ENCODE data around the gene DAB1. TPM values are rescaled to one million over a fixed set of nuclear protein-coding genes. Genes with fewer than 3 reads are reported as not detected.

DAB1 gene
- total RNA-seq, 6 experiments from 2014 or later, result 0.13 to 1.2 (median 0.23) TPM

DNA sequence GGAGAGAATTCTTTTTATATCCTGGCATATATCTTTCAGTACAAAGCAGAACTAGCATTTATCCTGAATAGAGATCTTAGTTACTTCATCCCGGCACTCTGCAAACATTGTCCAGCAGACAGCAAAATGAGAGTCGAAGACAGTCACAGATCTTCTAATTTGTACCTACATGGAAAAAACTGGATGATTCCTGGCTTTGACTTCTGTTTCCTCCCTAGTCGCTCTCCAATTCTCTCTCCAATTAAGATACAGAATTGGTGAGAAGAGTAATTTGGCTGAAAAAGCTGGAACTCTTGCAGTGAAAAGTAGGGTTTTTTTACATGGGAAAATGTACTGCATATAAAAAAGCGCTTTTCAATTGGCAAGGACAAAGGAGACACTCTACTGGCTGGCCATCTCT is 307.0 kb downstream of the DAB1 start:
- TF ChIP-seq, protein P1, sequence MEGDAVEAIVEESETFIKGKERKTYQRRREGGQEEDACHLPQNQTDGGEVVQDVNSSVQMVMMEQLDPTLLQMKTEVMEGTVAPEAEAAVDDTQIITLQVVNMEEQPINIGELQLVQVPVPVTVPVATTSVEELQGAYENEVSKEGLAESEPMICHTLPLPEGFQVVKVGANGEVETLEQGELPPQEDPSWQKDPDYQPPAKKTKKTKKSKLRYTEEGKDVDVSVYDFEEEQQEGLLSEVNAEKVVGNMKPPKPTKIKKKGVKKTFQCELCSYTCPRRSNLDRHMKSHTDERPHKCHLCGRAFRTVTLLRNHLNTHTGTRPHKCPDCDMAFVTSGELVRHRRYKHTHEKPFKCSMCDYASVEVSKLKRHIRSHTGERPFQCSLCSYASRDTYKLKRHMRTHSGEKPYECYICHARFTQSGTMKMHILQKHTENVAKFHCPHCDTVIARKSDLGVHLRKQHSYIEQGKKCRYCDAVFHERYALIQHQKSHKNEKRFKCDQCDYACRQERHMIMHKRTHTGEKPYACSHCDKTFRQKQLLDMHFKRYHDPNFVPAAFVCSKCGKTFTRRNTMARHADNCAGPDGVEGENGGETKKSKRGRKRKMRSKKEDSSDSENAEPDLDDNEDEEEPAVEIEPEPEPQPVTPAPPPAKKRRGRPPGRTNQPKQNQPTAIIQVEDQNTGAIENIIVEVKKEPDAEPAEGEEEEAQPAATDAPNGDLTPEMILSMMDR (IDR thresholded peaks at IDR 0.05), result no peak
- Mint-ChIP-seq H3K4me3 (no peak overlapping the region), H3K27ac (no peak overlapping the region), H3K36me3 (ENCODE audit: low read depth) (no peaks in the 10 kb centered on the region), H3K4me1 (ENCODE audit: low read depth) (no peaks in the 10 kb centered on the region), H3K9me3 (peaks cover 5% of the 10 kb centered on the region), H3K27me3 (ENCODE audit: insufficient read depth) (no peaks in the 10 kb centered on the region)
- no peak for DNase-seq

DNA sequence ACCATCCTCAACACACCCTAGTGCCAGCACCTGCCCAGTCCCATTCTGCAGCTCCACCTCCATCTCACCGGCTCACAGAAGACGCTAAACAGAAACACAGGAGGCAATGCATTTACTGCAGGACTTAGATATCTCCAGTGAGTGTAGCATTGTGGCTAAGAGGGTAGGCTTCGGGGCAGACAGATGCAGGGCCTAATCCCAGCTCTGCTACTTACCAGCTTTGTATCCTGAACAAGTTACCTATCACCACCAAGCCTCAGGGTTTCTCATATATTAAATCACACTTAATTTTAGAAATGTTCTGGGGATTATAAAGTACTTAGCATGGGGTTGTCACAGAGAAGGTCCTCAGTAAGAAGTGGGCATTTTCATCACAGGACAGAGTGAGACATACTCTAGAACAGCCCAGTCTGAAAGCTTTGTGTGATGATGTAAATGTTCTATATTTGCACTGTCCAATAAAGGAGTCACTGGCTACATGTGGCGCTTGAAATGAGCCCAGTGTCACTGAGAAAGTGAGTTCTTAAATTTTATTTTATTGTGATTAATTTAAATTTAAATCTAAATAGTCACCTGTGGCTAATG is 308.7 kb downstream of the DAB1 start:
- no peaks in the 10 kb centered on the region for H3K4me1 Mint-ChIP-seq (ENCODE audit: low read depth)
- no peak overlapping the region for H3K27ac Mint-ChIP-seq
- no peak overlapping the region for H3K4me3 Mint-ChIP-seq
- H3K27me3 Mint-ChIP-seq (ENCODE audit: insufficient read depth), result no peaks in the 10 kb centered on the region
- no peaks in the 10 kb centered on the region for H3K36me3 Mint-ChIP-seq (ENCODE audit: low read depth)
- TF ChIP-seq, protein P1 (IDR thresholded peaks at IDR 0.05), result no peak
- DNase-seq, result no peak
- no peaks in the 10 kb centered on the region for H3K9me3 Mint-ChIP-seq

DNA sequence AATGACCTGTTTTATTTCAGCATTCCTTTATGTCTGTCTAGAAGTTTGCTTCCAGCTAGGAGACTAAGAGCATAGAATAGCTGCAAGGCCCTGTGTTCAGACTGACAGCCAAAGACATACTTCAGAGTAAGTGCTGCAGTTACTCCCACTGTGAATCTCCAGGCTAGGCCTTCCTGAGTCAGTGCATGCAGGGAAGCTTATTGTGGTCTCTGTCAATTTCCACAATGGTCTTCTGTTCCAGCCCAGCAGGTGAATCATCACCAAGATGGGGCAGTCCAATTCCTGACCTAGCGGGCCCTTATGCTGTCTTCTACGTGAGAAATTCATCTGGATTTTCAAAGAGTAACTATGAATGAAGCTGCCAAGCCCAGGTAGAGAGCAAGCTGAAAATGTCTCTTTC is 311.7 kb downstream of the DAB1 start:
- Mint-ChIP-seq H3K27me3 (ENCODE audit: insufficient read depth) (no peaks in the 10 kb centered on the region), H3K27ac (no peak overlapping the region), H3K4me1 (ENCODE audit: low read depth) (no peaks in the 10 kb centered on the region), H3K36me3 (ENCODE audit: low read depth) (no peaks in the 10 kb centered on the region), H3K9me3 (peaks cover 4% of the 10 kb centered on the region; the same call in 1 of the 2 replicates), H3K4me3 (no peak overlapping the region)
- TF ChIP-seq, protein P1 (IDR thresholded peaks at IDR 0.05), result no peak
- no peak for DNase-seq

DNA sequence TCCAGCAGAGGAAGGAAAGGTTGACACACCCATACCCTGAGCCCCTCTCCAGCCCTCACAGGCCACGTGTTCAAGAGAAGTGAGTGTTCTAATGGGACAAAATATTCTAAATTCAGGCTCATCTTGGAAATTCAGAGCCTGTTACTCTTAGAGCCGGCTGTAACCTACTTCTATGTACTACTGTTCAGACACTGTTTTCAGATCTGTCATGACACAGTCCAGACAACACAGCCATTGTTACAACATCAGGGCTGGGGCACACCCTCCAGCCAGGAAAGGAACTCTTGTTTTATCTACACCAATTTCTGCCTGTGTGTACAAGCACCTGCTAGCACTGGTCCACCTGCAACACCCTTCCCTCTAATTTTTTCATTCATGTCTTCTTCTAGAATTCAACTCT is 312.7 kb downstream of the DAB1 start:
- Mint-ChIP-seq H3K27me3 (ENCODE audit: insufficient read depth) (no peaks in the 10 kb centered on the region), H3K4me3 (no peak overlapping the region), H3K9me3 (peaks cover 4% of the 10 kb centered on the region; the same call in 1 of the 2 replicates), H3K27ac (no peak overlapping the region), H3K4me1 (ENCODE audit: low read depth) (no peaks in the 10 kb centered on the region), H3K36me3 (ENCODE audit: low read depth) (no peaks in the 10 kb centered on the region)
- TF ChIP-seq, protein P1 (IDR thresholded peaks at IDR 0.05), result no peak
- no peak for DNase-seq

DNA sequence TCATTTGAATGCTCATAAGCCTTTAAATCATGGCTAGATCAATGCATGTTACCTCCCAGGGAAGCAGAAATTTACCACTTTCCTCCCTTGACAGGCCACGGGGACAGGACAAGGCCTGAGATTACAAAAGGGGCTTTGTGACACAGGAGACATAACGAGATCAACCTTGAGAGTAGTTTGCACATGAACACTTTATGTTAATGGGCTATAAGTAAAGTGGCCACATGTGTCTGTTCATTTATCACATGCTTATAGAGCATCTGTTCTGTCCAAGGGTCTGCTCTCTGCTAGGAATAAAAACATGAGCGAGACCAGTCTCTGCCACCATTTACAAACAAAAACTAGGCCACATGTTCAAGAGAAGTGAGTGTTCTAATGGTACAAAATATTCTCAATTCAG is 314.0 kb downstream of the DAB1 start:
- TF ChIP-seq, protein P1 (IDR thresholded peaks at IDR 0.05), result no peak
- DNase-seq, result no peak
- H3K36me3 Mint-ChIP-seq (ENCODE audit: low read depth), result no peaks in the 10 kb centered on the region
- peaks cover 4% of the 10 kb centered on the region; the same call in 1 of the 2 replicates for H3K9me3 Mint-ChIP-seq
- no peaks in the 10 kb centered on the region for H3K4me1 Mint-ChIP-seq (ENCODE audit: low read depth)
- no peaks in the 10 kb centered on the region for H3K27me3 Mint-ChIP-seq (ENCODE audit: insufficient read depth)
- H3K27ac Mint-ChIP-seq, result no peak overlapping the region
- no peak overlapping the region for H3K4me3 Mint-ChIP-seq

Measured in HFFc6 (cell line).